Neural cell (in vitro differentiated cells): Measurements from ENCODE around the gene PTPRF. TPM values are rescaled to one million over a fixed set of nuclear protein-coding genes. Genes with fewer than 3 reads are reported as not detected.
"Not testable (repeated sequence)": the region's sequence is repeated elsewhere in the genome, so short reads cannot be mapped to it uniquely, and the experiment has no call there.

Experiments used
- H2AFZ ChIP-seq: fragments of 200-600, 300-800 bp; sonication (generic), shearing (Covaris generic); 2 replicates; pipeline ENCODE4 v1.6.0; 2014; ENCODE audit warnings: low read depth, mild to moderate bottlenecking, antibody characterized with exemption, low read length, moderate library complexity
- H3F3A ChIP-seq: fragments of 200-600 bp; shearing (Covaris generic); 2 replicates; pipeline ENCODE4 v1.6.1; 2016; ENCODE audit warnings: mild to moderate bottlenecking, moderate library complexity, mixed read lengths, antibody characterized with exemption, low read length; ENCODE audit not compliant: insufficient read depth, poor library complexity, severe bottlenecking
- H3K27ac ChIP-seq: fragments of 200-600, 300-800 bp; sonication (generic), shearing (Covaris generic); 2 replicates; pipeline ENCODE4 v1.5.1; 2014; ENCODE audit warnings: mild to moderate bottlenecking, low read length, moderate library complexity
- H3K27me3 ChIP-seq: fragments of 300-800, 200-600 bp; sonication (generic), shearing (Covaris generic); 2 replicates; pipeline ENCODE4 v1.6.0; 2014; ENCODE audit warnings: mild to moderate bottlenecking, low read depth, low read length, moderate library complexity; ENCODE audit not compliant: insufficient read depth
- H3K36me3 ChIP-seq: fragments of 300-800, 200-600 bp; sonication (generic), shearing (Covaris generic); 2 replicates; pipeline ENCODE4 v1.5.1; 2014; ENCODE audit warnings: mild to moderate bottlenecking, antibody characterized with exemption, low read length, moderate library complexity; ENCODE audit not compliant: insufficient read depth
- H3K4me2 ChIP-seq: fragments of 300-800, 200-600 bp; sonication (generic), shearing (Covaris generic); 2 replicates; pipeline ENCODE4 v1.6.0; 2014; ENCODE audit warnings: mild to moderate bottlenecking, low read length
- H3K4me3 ChIP-seq: fragments of 300-800, 200-600 bp; sonication (generic), shearing (Covaris generic); 2 replicates; pipeline ENCODE4 v1.5.1; 2014; ENCODE audit warnings: mild to moderate bottlenecking, low read length, moderate library complexity
- H3K79me2 ChIP-seq: fragments of 200-600 bp; shearing (Covaris generic); replicated peaks from 2 replicates; pipeline ENCODE4 v1.6.0; 2014; ENCODE audit warnings: mild to moderate bottlenecking, low read length, moderate library complexity; ENCODE audit not compliant: insufficient read depth
- H3K9ac ChIP-seq: fragments of 300-800, 200-600 bp; sonication (generic), shearing (Covaris generic); 2 replicates; pipeline ENCODE4 v1.6.1; 2016; ENCODE audit warnings: mild to moderate bottlenecking, low read length, mixed read lengths
- H3K9me2 ChIP-seq: fragments of 200-600 bp; shearing (Covaris generic); 2 replicates; pipeline ENCODE4 v1.6.1; 2016; ENCODE audit warnings: mild to moderate bottlenecking, low read length, mixed read lengths; ENCODE audit not compliant: insufficient read depth
- H3K9me3 ChIP-seq: fragments of 200-600, 300-800 bp; sonication (generic), shearing (Covaris generic); 2 replicates; pipeline ENCODE4 v1.6.1; 2016; ENCODE audit warnings: mild to moderate bottlenecking, mixed run types, low read length, moderate library complexity, mixed read lengths
- H4K20me1 ChIP-seq: fragments of 200-600 bp; shearing (Covaris generic); 2 replicates; pipeline ENCODE4 v1.6.1; 2016; ENCODE audit warnings: mild to moderate bottlenecking, mixed run types; ENCODE audit not compliant: insufficient read depth
- EP300 ChIP-seq: fragments of 450-650 bp; conservative IDR thresholded peaks from 2 replicates; pipeline ENCODE4 v1.6.1; 2014; ENCODE audit warnings: antibody characterized with exemption, mild to moderate bottlenecking, moderate library complexity; ENCODE audit not compliant: poor library complexity, severe bottlenecking
- EZH2 ChIP-seq: fragments of 200-600, 300-800 bp; shearing (Covaris generic), sonication (generic); IDR thresholded peaks from 2 replicates; pipeline ENCODE4 v1.6.1; 2014; ENCODE audit warnings: antibody characterized with exemption, low read length, borderline replicate concordance, mild to moderate bottlenecking; ENCODE audit not compliant: insufficient read depth, poor library complexity, severe bottlenecking
- MXI1 ChIP-seq: fragments of 450-650 bp; conservative IDR thresholded peaks from 2 replicates; pipeline ENCODE4 v1.6.1; 2014; ENCODE audit warnings: antibody characterized with exemption, mild to moderate bottlenecking; ENCODE audit not compliant: poor library complexity, severe bottlenecking
- POLR2AphosphoS5 ChIP-seq: IDR thresholded peaks from 2 replicates; pipeline ENCODE4 v1.6.1; 2012
- RAD21 ChIP-seq: fragments of 450-650 bp; conservative IDR thresholded peaks from 2 replicates; pipeline ENCODE4 v1.6.1; 2014; ENCODE audit warnings: antibody characterized with exemption, mild to moderate bottlenecking, moderate library complexity
- SMC3 ChIP-seq: fragments of 450-650 bp; conservative IDR thresholded peaks from 2 replicates; pipeline ENCODE4 v1.6.1; 2014; ENCODE audit warnings: antibody characterized with exemption, mild to moderate bottlenecking, moderate library complexity; ENCODE audit not compliant: poor library complexity
- TAF1 ChIP-seq: IDR thresholded peaks from 2 replicates; pipeline ENCODE4 v1.6.1; 2012; ENCODE audit warnings: low read depth
- polyA plus RNA-seq: library from polyadenylated mRNA; depleted of rRNA; stranded (reverse); fragments of >200 nt; gene quantifications from 2 replicates; pipeline ENCODE4 v1.2.3, GENCODE V29; 2014
- TF ChIP-seq, protein P1 (sequence below): fragments of 450-650 bp; IDR thresholded peaks from 2 replicates; pipeline ENCODE4 v1.5.1; 2014; ENCODE audit warnings: antibody characterized with exemption, mild to moderate bottlenecking, moderate library complexity; ENCODE audit not compliant: poor library complexity, severe bottlenecking
- TF ChIP-seq, protein P2 (sequence below): IDR thresholded peaks from 2 replicates; pipeline ENCODE4 v1.6.1; 2012; ENCODE audit warnings: borderline replicate concordance

PTPRF gene
- polyA plus RNA-seq, 1 donor from 2014 or later = 66.6 TPM

DNA sequence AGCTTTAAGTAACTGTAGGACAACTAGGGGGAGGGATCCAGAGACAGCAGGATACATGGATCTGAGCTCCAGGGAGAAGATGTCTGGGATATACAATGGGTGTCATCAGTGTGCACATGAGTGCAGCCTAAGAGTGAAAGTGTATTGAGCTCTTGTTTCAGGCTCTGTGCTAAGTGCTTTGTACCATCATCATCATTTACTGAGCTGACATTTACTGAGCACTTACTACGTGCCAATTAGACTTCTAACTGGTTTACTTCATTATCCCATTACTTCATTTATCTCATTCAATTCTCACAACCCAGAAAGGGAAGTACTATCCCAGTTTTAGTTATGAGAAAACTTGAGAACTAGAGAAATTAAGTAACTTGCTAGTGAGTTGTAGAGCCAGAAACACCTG lies 114.8 kb downstream of the PTPRF start:
- TF ChIP-seq MXI1 (no peak), EZH2 (no peak), TAF1 (no peak), SMC3 (no peak), EP300 (no peak), POLR2AphosphoS5 (no peak), RAD21 (no peak)
- TF ChIP-seq, protein P1, sequence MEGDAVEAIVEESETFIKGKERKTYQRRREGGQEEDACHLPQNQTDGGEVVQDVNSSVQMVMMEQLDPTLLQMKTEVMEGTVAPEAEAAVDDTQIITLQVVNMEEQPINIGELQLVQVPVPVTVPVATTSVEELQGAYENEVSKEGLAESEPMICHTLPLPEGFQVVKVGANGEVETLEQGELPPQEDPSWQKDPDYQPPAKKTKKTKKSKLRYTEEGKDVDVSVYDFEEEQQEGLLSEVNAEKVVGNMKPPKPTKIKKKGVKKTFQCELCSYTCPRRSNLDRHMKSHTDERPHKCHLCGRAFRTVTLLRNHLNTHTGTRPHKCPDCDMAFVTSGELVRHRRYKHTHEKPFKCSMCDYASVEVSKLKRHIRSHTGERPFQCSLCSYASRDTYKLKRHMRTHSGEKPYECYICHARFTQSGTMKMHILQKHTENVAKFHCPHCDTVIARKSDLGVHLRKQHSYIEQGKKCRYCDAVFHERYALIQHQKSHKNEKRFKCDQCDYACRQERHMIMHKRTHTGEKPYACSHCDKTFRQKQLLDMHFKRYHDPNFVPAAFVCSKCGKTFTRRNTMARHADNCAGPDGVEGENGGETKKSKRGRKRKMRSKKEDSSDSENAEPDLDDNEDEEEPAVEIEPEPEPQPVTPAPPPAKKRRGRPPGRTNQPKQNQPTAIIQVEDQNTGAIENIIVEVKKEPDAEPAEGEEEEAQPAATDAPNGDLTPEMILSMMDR = no peak
- TF ChIP-seq, protein P2, sequence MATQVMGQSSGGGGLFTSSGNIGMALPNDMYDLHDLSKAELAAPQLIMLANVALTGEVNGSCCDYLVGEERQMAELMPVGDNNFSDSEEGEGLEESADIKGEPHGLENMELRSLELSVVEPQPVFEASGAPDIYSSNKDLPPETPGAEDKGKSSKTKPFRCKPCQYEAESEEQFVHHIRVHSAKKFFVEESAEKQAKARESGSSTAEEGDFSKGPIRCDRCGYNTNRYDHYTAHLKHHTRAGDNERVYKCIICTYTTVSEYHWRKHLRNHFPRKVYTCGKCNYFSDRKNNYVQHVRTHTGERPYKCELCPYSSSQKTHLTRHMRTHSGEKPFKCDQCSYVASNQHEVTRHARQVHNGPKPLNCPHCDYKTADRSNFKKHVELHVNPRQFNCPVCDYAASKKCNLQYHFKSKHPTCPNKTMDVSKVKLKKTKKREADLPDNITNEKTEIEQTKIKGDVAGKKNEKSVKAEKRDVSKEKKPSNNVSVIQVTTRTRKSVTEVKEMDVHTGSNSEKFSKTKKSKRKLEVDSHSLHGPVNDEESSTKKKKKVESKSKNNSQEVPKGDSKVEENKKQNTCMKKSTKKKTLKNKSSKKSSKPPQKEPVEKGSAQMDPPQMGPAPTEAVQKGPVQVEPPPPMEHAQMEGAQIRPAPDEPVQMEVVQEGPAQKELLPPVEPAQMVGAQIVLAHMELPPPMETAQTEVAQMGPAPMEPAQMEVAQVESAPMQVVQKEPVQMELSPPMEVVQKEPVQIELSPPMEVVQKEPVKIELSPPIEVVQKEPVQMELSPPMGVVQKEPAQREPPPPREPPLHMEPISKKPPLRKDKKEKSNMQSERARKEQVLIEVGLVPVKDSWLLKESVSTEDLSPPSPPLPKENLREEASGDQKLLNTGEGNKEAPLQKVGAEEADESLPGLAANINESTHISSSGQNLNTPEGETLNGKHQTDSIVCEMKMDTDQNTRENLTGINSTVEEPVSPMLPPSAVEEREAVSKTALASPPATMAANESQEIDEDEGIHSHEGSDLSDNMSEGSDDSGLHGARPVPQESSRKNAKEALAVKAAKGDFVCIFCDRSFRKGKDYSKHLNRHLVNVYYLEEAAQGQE = no peak
- Histone ChIP-seq H4K20me1 (no peaks in the 10 kb centered on the region), H3K9ac (no peak overlapping the region), H3K4me2 (no peak overlapping the region), H3K27ac (no peak overlapping the region), H3K9me2 (no peaks in the 10 kb centered on the region), H2AFZ (no peak overlapping the region), H3K27me3 (no peaks in the 10 kb centered on the region), H3F3A (no peaks in the 10 kb centered on the region), H3K36me3 (no peaks in the 10 kb centered on the region), H3K4me3 (no peak overlapping the region), H3K79me2 (no peaks in the 10 kb centered on the region), H3K9me3 (no peaks in the 10 kb centered on the region)

GRCh38 chr1:43647331-43647730 lies 116.6 kb downstream of the PTPRF start:
- not testable (repeated sequence) for H3K4me3 ChIP-seq, H2AFZ ChIP-seq, H3K9me2 ChIP-seq, H3K9ac ChIP-seq, H3K9me3 ChIP-seq, H4K20me1 ChIP-seq, H3K4me2 ChIP-seq, H3K27ac ChIP-seq, H3K27me3 ChIP-seq, H3K36me3 ChIP-seq, H3F3A ChIP-seq
- peaks cover 19% of the 10 kb centered on the region for H3K79me2 ChIP-seq

DNA sequence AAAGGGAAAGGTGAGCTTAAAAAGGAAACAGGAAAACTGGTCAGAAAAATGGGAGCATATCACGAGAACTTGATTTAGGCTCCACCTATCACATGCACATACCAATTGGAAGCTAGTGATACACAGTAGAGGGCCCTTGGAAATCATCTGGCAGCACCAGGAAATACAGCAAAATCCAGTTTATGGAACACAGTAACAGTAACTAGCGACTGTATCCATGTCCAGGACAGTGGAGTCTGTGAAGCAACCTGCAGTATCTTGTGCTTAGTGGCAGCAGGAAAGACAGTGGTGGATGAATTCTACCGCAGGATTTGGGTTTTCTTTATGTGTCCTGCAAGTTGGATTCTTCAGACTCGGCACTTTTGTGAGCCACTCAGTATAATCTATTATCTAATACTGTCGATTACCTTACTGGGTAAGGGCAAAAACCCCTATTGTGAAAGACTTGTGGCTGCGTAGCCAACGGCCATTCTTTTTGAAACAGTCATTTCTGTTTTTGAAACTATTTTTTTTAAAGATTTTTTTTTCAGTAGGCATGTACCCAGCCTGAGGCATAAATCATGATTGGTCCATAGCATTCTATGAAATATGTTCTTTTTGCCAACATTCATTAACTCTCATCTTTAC lies 117.7 kb downstream of the PTPRF start:
- H4K20me1 ChIP-seq = peaks cover 5% of the 10 kb centered on the region
- H3K4me2 ChIP-seq = no peak overlapping the region
- H2AFZ ChIP-seq = no peak overlapping the region
- peaks cover under 1% of the 10 kb centered on the region for H3K36me3 ChIP-seq
- H3K9me3 ChIP-seq = no peaks in the 10 kb centered on the region
- TF ChIP-seq MXI1 (no peak), EP300 (no peak), SMC3 (no peak)
- TF ChIP-seq, protein P2 = no peak
- TF ChIP-seq, protein P1 = no peak
- peaks cover 3% of the 10 kb centered on the region for H3F3A ChIP-seq
- H3K27ac ChIP-seq = no peak overlapping the region
- H3K27me3 ChIP-seq = no peaks in the 10 kb centered on the region
- no peak overlapping the region for H3K9ac ChIP-seq
- H3K4me3 ChIP-seq = no peak overlapping the region
- H3K79me2 ChIP-seq = peaks cover 28% of the 10 kb centered on the region
- H3K9me2 ChIP-seq = no peaks in the 10 kb centered on the region
